EL (cell line): Measurements from ENCODE around the gene C4orf50.
"Not testable (repeated sequence)": the region's sequence is repeated elsewhere in the genome, so short reads cannot be mapped to it uniquely, and the experiment has no call there.

Experiments
- DNase-seq: peaks from one replicate; pipeline ENCODE4 v3.0.0-alpha.2; 2016

Gene C4orf50

DNA sequence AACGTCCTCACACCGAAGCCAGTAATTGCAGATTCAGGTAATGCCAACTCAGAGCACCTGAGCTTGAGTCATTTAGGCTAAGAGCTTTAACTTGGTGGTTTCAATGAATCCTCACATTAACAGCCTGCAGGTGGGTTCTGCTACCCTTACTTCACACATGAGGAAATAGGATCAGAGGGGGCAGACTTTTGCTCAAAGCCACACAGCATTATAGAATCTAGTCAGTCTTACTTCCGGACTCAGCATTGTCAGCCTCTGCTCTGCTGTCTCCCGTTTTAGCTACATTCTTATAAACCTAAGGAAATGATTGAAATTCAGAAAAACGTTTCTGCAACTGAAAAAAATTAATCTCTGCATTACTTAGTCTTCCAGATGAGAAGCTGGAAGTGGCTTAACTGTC, 6.0 kb downstream of the C4orf50 start:
- DNase-seq: no peak

DNA sequence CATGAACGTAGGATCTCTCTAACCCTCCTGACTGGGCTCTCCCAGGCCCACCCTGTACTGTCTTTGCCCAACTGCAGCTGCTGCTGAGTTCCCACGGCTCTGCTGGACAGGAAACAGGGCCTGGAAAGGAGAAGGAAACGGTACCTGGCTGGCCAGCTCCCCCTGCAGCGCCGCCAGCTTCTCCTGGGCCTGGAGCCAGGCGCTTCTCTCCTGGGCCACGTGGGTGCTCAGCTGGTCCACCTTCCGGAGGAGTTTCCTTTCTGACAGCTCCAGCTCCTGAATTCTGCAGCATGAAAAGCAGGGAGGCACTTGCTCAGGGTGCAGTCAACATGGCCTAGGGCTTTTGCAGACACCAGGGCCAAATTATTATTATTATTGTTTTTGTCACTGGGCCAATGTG, 6.5 kb downstream of the C4orf50 start:
- DNase-seq: no peak

- DNase-seq: no peak
These were observed 7.0 kb downstream of the C4orf50 start for GRCh38 chr4:6011271-6011671.

DNA sequence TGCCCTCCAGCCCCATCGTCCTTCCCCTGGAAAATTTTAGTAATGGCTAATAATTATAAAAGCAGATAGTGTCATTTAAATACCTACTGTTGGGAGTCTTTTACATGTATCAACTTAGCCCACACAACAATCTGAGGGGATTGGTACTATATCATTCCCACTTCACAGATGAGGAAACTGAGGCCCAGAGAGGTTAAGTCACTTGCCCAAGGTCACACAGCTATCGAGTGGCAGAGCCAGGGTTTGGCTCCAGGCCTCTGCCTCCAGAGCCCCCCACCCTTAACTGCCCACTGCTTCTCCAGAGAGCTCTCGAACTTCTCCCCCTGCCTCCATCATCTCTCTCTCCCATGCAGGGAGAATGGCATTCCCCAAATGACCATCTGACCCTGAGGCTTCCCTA, 7.4 kb downstream of the C4orf50 start:
- no peak for DNase-seq

GRCh38 chr4:6009452-6009851, 8.8 kb downstream of the C4orf50 start:
- no peak for DNase-seq

DNA sequence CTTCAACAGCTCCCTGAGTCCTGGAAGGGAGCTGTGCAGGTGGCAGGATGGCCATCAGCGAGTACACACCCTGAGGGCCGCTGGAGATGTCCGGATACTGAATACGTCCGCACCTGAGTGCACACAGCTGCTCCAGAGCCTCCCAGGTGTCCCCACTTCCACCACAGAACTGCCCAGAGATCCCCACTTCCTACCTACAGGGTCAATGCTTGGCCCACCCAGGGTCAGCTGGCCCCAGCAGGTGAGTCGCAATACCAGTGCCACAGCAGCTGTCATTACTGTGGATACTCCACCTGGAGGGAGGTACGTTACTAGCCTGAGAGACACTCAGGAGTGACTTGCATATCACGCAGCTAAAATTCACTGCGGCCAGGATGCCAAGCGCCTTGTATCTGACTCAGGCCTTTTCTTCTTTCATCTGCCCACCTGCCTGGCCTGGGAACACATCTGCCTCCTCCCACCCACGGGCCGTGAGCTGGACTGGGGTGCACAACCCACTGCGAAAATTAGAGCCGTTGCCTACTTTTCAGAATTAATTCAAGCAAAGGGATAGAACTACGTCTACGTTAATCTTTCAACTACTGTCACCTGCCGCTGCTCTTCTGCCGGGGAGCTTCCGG, 9.4 kb downstream of the C4orf50 start:
- no peak for DNase-seq

DNA sequence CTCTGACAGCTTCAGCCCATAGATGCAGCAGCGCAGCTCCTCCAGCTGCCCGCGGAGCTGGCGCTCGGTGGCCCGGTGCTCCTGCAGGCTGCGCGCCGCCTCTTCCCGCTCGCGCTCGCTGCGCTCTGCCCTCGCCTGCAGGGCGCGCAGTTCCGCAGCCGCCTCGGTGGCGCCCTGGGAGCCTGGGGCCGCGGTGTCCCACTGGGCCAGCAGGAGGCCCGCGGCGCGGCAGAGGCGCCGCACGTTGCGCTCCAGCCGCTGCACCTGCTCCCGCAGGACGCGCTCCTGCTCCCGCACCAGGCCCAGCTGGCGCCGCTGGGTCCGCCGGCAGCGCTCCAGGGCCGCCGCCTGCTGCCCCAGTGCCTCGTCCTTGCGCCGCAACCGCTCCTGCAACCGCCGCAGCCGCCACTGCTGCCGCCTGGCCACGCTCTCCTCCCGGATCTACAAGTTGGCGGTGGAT, 10.1 kb downstream of the C4orf50 start:
- no peak for DNase-seq

- no peak for DNase-seq
These were observed 13.1 kb downstream of the C4orf50 start for GRCh38 chr4:6005175-6005574.

DNA sequence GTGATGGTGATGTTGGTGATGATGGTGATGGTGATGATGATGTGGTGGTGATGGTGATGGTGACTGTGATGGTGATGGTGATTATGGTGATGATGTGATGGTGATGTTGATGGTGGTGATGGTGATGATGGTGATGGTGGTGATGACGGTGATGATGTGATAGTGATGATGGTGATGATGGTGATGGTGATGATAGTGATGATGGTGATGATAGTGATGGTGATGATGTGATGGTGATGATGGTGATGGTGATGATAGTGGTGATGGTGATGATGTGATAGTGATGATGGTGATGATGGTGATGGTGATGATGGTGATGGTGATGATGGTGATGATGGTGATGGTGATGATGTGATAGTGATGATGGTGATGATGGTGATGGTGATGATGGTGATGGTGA, 14.7 kb downstream of the C4orf50 start:
- not testable (repeated sequence) for DNase-seq

DNA sequence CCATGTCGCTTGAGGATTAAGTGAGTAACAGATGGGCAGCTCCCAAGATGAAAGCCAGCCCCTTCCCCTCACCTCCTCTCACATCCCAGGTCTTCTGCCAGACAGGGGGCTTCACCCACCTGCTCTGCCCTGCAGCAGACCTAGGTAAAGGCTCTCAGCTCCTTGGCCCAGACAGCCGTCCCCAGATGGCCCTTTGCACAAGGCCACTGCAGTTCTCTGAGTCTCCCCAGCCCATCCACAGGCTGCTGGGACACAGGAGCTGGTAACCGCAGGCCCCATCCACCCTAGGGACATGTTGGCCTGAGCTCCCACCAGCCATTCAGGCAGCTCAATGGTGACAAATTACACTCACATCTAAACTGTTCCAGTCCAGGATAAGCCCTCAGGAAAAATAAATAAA, 15.3 kb downstream of the C4orf50 start:
- DNase-seq: no peak

DNA sequence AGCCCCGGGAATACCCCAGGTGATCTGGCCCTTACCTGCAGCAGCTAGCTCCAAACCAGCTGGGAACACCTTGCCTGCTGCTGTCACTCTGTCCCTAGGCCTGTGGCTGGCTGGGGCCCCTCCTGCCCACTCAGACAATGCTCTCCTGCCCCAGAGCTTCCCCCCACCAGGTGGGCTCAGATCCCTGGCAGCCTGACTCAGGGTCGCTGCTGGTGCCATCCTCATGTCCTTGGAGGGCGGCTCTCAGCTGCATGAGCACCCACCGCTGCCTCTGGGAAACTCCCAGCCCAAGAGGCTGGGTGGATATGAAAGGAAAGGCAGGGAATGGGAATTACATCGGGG, 15.8 kb downstream of the C4orf50 start:
- no peak for DNase-seq

GRCh38 chr4:6001680-6002491, 16.3 kb downstream of the C4orf50 start:
- no peak for DNase-seq

DNA sequence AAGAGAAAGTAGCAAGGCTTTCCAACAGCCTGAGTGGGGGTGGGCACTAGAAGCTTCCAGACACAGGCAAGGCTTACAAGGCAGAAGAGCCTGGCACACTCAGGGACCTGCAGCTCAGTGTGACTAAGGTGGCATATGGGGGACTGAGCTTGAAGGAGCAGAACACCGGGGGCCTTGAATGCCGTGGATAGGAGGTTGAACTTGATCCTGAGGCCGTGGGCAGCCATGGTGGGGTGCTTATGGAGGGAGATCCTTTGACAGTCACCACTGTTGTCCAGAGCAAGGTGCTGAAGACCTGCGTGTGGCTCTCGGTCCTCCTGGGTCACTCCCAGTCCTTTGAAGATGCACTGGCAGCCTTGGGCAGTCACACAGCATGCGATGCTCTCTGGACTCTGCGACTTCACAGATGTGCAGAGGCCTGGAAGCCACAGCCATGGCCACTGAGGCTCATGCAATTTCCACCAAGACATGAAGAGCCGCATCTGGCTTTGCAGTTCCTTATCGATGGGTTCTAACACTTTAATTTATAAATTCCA, 18.3 kb downstream of the C4orf50 start:
- DNase-seq: no peak

DNA sequence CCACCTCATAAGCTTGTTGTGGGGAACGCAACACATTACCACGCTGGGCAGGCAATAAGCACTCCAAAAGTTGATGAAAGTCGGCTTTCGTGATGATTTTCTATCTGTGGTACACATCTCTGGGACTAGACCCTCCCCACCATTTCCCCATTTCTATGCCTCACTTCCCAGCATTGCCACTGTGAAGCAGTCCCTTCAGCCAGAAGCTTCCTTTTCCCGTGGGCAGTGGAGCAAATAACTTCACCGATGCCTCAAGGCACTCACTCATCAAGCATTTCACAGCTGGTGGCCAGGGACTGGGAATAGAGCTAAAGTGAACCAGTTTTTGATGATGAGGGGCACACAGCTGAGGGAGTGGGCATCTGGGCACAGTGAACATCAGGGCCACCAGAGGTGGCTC, 18.9 kb downstream of the C4orf50 start:
- no peak for DNase-seq

- DNase-seq: peak; percentile 57
These were observed 19.8 kb downstream of the C4orf50 start for GRCh38 chr4:5998333-5998936.

GRCh38 chr4:5996641-5997040, 21.6 kb downstream of the C4orf50 start:
- no peak for DNase-seq

DNA sequence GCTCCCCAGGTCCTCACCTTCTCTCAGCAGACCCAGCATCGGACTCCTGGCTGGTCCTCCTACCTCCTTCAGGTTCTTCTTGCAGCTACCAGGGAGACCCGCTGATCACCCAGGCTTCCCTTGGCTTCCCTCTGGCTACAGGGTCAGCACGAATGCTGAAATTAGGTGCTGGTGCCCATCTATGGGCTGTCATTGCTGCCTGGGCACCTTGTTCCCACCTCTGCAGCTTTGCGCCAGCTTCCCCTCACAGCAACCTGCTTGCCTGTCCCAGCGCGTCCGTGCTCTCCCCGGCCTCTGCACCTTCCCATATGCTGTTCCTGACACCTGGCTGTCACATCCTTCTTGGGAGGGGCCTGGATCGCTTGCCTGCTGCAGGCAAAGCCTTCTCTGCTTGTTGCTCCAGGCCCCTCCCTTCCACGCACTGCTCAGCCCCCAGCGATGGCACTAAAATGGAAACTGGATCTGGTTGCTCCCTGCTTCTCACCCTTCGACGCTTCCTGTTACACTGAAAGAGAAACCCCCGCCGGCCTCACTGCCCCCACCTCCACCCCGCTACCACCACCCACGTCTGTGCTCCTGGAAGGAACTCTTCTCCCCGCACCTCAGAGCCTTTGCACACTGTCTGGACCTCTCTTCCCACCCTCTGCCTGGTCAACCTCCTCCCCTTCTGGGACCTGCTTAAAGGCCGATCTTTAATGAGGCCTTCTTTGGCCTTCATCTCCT, 22.2 kb downstream of the C4orf50 start:
- no peak for DNase-seq

GRCh38 chr4:5993876-5994811, 24.1 kb downstream of the C4orf50 start:
- no peak for DNase-seq

DNA sequence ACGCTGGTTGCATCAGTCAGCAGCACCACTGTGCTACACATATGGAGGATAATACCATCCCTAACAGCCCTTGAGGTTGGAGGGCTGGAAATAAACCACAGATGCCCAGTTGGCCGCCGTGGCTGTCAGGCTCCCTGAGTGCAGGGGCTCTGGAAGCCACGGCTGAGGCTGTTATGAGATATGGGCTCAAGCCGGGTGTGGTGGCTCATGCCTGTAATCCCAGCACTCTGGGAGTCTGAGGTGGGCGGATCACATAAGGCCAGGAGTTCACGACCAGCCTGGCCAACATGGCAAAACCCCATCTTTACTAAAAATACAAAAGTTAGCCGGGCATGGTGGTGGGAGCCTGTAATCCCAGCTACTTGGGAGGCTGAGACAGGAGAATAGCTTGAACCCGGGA, 24.9 kb downstream of the C4orf50 start:
- DNase-seq: not testable (repeated sequence)

GRCh38 chr4:5992828-5993321, 25.4 kb downstream of the C4orf50 start:
- no peak for DNase-seq

GRCh38 chr4:5992171-5992827, 25.9 kb downstream of the C4orf50 start:
- no peak for DNase-seq
